Muscle of back (tissue), 11 donors: ENCODE results near the gene PACS2. TPM values are rescaled to one million over a fixed set of nuclear protein-coding genes. Genes with fewer than 3 reads are reported as not detected.
"Not testable (repeated sequence)": the region's sequence is repeated elsewhere in the genome, so short reads cannot be mapped to it uniquely, and the experiment has no call there.

Experiments used
- DNase-seq, 3 donors: peaks; one replicate each; pipeline versions ENCODE4 v3.0.0 to v3.0.0-alpha.2; 2013
- polyA plus RNA-seq, 10 donors: library from polyadenylated mRNA; unstranded; fragments of 120-200 nt; gene quantifications; one replicate each; pipeline ENCODE4 v1.2.1, GENCODE V29; 2013; ENCODE audit not compliant: insufficient read length in 10 of 10

The PACS2 gene
- polyA plus RNA-seq, 10 donors, result 68.7 to 112 (median 87.4) TPM

DNA sequence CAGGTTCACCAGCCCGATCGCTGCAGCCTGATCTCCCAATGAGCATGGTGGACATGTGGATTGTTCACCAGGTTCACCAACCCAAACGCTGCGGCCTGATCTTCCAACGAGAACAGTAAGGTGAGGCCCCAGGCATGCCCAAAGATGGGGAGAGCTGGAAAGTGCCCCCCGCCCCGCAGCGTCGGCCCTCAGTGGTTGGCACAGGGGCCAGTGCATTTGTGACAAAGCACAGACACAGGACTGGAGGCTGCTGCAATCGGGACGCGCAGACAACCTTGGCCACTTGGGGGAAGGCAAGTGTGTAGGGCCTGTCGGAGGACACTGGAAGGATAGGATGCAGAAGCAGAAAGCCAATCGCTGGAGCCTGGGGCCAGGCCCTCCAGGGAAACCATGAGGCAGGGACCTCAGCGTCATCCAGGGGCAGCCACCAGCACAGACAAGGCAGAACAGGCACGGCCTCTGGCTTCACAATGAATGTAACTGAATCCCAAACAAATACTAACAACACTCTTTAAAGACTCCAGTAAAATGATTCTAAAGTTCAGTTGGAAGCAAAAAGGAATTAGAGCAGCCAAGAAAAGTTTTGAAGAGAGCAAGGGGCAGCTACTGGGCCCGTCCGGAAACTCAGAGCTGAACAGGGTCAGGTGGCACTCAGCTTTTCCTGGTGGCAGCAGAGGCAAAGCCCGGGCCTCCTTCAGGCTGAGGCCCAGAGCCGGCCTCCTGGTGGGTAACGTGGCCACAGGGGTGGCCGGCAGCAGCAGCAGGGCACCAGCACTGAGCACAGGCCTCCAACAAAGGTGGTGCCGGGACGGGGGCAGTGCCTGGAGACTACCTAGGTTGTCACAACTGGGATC is 27.1 kb upstream of the PACS2 start:
- DNase-seq, result no peak

DNA sequence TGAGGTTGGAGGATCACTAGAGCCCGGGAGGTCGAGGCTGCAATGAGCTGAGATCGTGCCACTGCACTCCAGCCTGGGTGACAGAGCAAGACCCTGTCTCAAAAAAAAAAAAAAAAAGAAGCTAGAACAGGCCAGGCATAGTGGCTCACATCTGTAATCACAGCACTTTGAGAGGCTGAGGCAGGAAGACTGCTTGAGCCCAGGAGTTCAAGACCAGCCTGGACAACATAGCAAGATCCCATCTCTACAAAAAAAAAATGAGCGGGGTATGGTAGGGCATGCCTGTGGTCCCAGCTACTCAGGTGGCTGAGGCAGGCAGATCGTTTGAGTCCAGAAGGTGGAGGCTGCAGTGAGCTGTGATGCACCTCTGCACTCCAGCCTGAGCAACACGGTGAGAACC is 25.6 kb upstream of the PACS2 start:
- not testable (repeated sequence) for DNase-seq

DNA sequence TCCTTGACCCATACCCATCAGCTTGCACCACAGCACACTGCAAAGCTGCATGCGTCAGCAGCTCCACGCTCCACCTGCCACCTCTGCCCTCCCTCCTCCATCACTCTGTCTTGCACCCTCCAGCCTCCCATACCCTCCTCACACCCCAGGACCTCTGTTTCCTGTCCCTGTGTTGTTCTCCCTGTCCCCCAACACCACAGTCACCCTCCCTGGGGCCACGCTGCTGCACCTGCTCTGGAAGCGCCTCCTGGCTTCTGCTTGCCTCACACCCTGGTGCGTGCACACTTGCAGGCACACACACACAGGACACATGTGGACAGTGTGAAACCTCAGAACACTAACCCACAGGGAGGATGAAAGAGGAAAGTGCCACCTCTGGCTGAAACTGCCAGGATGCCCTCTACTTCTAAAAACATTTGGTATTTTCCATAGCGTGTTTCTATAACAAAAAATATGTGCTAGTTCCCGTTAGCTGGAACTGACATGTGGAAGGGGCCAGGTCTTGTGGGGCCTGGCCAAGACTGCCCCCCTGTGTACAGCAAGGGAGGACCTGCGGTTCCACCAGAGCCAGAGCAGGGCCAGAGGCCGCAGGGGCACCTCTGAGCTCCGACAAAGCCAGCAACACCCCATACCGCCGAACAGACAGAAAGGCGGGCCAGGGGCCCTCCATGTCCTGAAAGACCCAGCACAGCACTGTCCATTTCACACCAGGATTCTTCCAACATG is 23.8 kb upstream of the PACS2 start:
- DNase-seq, result no peak

- no peak for DNase-seq
Observed at GRCh38 chr14:105292826-105293711, 21.5 kb upstream of the PACS2 start.

DNA sequence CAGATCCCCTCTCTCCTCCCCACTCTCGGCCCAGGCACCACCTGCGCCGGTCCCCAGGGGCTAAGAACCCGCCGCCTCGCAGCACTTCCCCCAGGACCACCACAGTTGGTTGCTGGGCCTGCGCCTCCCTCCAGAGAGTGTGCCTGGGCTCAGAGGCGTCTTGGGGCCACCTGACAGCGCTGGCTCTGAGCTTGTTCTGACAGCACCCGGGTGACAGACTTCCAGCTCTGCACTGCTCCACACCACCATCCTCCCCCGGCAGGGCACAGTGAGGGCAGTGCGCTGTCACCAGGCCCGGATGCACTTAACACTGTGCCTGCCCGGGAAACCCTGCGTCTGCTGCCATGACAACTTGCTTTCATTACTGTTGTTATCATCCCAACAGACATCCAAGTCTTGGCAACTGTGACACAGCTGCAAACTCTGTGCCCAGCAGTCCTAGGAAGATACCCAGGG is 20.4 kb upstream of the PACS2 start:
- peak in 1 of 3 donors; percentile 53 for DNase-seq

- DNase-seq, result not testable (repeated sequence)
Observed at GRCh38 chr14:105297311-105297710, 17.2 kb upstream of the PACS2 start.

- peak in 1 of 3 donors; percentile 80 for DNase-seq
Observed at GRCh38 chr14:105299654-105300541, 14.7 kb upstream of the PACS2 start.

- peak; percentile 91 to 99 (median 94) for DNase-seq
Observed at GRCh38 chr14:105300542-105301102, 13.9 kb upstream of the PACS2 start, which contains the start of gene BRF1. Gene BRF1 (minus strand): TSS chr14:105301001. CDS start chr14:105300629, 372 bp downstream.

DNA sequence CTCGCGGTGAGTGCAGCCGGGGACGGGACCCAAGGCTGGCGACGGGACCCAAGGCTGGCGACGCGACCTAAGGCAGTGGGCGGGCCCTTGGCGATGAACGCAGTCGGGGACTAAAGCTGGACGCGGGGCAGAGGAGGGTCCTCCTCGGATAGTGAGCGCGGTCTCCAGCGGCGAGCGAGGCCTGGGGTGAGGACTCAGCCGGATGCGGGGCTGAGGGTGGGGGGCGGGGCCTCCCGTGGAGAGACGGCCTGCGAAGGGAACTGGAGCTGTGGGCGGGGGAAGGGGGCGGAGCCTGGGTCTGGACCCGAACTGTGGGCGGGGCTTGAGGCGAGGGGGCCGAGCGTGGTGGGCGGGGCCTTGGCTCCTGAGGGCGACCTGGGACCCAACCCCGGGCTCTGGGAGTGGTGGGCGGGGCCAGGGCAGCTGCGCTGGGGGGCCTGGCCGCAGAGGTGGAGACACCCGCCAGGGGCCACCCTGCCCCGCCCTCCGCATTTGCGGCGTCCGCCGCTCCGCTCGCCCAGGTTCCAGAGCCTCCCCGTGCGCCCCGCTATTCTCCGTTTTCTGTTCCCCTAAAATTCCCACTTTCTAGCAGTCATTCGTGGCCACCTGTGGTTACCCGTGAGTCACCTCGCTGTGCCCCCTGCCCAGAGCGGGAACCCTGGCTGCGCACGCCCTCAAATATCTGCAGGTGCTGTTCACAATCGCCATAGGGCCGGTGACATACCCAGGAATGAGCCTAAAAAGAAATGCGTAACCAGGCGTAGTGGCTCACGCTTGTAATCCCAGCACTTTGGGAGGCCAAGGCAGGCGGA is 13.2 kb upstream of the PACS2 start:
- peak; percentile 92 to 98 (median 95) for DNase-seq

- not testable (repeated sequence) for DNase-seq
Observed at GRCh38 chr14:105301915-105302249, 12.7 kb upstream of the PACS2 start.

DNA sequence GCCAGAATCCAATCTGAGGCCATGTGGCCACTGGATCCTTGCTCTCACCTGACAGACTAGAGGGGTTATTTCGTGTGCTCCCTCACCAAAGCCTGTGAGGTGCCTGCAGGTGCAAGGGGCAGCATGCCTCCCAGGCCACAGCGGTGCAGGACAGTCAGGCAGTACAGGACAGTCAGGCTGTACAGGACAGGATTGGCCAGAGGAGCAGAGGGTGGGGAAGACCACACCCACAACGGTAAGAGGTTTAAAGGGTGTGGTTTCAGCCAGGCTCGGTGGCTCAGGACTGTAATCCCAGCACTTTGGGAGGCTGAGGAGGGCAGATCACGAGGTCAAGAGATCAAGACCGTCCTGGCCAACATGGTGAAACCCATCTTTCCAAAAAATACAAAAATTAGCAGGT is 10.6 kb upstream of the PACS2 start:
- DNase-seq, result no peak

GRCh38 chr14:105304565-105304964 is 10.0 kb upstream of the PACS2 start:
- DNase-seq, result no peak

GRCh38 chr14:105305345-105305744 is 9.2 kb upstream of the PACS2 start:
- DNase-seq, result no peak

- no peak for DNase-seq
Observed at GRCh38 chr14:105305791-105306190, 8.8 kb upstream of the PACS2 start.

DNA sequence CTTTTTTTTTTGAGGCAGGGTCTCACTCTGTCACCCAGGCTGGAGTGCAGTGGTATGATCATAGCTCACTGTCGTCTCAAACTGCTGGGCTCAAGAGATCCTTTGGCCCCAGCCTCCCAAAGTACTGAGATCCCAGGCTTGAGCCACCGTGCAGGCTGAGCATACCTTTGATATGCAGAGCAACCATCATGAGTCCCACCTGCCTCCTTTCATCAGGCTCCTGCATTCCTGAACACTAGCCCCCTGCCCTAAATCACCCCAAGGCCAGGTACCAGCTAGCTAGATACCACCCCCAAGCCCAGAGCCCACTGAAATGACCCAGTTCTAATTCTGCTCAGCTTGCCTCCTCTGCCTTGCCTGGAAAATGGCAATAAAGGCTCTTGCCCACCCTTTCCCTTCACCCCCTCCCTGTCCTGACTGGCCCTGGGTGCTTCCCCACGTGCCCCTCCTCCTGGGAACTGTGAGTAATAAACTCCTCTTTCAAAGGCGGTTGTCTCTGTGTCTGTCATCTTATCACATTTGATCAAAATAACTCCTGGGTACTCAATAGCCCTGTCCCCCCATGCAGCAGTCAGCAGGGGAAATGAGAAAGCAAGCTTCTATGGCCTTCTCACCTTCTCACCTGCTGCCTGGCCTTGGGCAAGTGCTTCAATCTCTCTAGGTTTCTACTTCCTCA is 7.4 kb upstream of the PACS2 start:
- no peak for DNase-seq

DNA sequence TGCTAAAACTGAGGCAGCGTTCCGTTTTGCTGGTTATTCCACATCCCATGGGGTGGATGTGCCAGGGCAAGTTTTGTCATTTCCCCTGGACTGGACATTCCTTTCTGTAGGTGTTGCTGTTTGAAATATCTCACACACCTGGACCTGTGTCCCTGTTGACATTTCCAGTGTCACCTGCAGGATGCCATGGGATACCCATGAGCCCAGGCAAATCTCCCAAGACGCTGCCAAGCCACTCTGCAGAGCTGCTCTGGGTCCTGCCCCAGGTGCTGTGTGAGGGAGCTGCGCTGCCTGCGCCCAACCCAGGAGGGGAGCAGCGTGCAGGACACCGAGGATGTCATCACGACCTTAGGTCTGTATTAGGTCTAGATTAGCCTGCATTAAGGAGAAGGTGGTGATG is 5.2 kb upstream of the PACS2 start:
- DNase-seq, result no peak

DNA sequence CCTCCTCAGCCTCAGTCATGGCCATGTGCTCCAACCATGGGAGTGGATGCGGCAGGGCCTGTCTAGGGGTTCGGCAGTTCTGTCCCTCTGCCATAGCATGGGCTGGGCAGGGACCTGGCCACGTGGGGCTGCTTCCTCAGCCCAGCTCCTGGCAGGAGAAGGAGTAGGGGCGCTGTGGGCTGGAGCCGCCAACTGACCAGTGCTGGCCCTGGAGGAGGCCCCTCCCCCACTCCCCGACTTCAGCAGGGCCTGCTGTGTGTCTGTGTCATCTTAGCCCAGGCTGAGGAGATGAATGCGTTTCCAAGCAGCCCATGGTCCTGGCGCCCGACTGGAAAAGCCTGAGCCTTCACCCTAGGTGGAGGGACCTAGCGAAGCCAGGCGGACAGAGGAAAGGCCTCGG is 2.7 kb upstream of the PACS2 start:
- DNase-seq, result no peak

DNA sequence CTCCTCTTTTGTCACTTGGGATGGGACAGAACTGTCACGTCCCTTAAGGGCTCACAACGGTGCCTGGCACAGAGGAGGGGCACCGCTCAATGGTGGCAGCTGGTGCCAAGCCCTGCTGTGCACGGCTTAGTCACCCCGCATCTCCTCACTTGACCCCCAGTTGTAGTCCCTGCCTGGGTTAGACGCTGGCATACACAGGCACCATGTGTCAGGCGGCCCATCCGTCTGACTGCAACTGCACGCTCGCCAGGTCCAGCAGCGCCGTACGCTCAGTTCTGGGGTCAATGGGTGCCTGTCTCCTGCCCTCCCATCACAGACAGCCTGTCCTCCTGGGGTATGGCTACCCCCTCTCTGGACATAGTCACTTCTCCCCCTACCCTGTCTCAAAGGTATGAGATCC is 1.6 kb upstream of the PACS2 start:
- DNase-seq, result no peak
